MM.1S (cell line): ENCODE data around the gene MRM1.

Source experiments
- DNase-seq: peaks from one replicate; pipeline ENCODE4 v3.0.0-alpha.2; 2015
- H2AFZ ChIP-seq: fragments of 300-600 bp; sonication (generic); 2 replicates; pipeline ENCODE4 v1.6.0; 2016; ENCODE audit warnings: antibody characterized with exemption, low read length
- H3F3A ChIP-seq: fragments of 300-600 bp; sonication (generic); 2 replicates; pipeline ENCODE4 v1.6.1; 2016; ENCODE audit warnings: mild to moderate bottlenecking, antibody characterized with exemption, low read length, moderate library complexity, mixed read lengths; ENCODE audit not compliant: insufficient read depth
- H3K27ac ChIP-seq: fragments of 300-600 bp; sonication (generic); 2 replicates; pipeline ENCODE4 v1.5.1; 2016; ENCODE audit warnings: mild to moderate bottlenecking, low read length
- H3K27me3 ChIP-seq: fragments of 300-600 bp; sonication (generic); replicated peaks from 2 replicates; pipeline ENCODE4 v1.6.0; 2016; ENCODE audit warnings: low read length; ENCODE audit not compliant: insufficient read depth
- H3K36me3 ChIP-seq: fragments of 300-600 bp; sonication (generic); replicated peaks from 2 replicates; pipeline ENCODE4 v1.6.1; 2016; ENCODE audit warnings: mild to moderate bottlenecking, low read length, mixed read lengths; ENCODE audit not compliant: insufficient read depth
- H3K4me1 ChIP-seq: fragments of 300-600 bp; sonication (generic); 2 replicates; pipeline ENCODE4 v1.6.1; 2016; ENCODE audit warnings: low read length, mixed read lengths
- H3K4me2 ChIP-seq: fragments of 300-600 bp; sonication (generic); 2 replicates; pipeline ENCODE4 v1.6.0; 2016; ENCODE audit warnings: low read depth, low read length
- H3K4me3 ChIP-seq: fragments of 300-600 bp; sonication (generic); 2 replicates; pipeline ENCODE4 v1.5.1; 2016; ENCODE audit warnings: low read length, mixed read lengths
- H3K79me2 ChIP-seq: fragments of 300-600 bp; sonication (generic); 2 replicates; pipeline ENCODE4 v1.6.1; 2016; ENCODE audit warnings: mixed run types, low read length, mixed read lengths
- H3K9ac ChIP-seq: fragments of 300-600 bp; sonication (generic); 2 replicates; pipeline ENCODE4 v1.6.1; 2016; ENCODE audit warnings: low read length, mixed read lengths
- H3K9me2 ChIP-seq: fragments of 300-600 bp; sonication (generic); replicated peaks from 2 replicates; pipeline ENCODE4 v1.6.1; 2016; ENCODE audit warnings: mild to moderate bottlenecking, low read length, mixed read lengths; ENCODE audit not compliant: insufficient read depth
- H3K9me3 ChIP-seq: fragments of 300-600 bp; sonication (generic); replicated peaks from 2 replicates; pipeline ENCODE4 v1.6.1; 2016; ENCODE audit warnings: mild to moderate bottlenecking, low read length, mixed read lengths; ENCODE audit not compliant: insufficient read depth
- H4K20me1 ChIP-seq: fragments of 300-600 bp; sonication (generic); 2 replicates; pipeline ENCODE4 v1.6.1; 2016; ENCODE audit warnings: mild to moderate bottlenecking, low read length, moderate library complexity, mixed read lengths; ENCODE audit not compliant: insufficient read depth
- EZH2 ChIP-seq: fragments of 300-600 bp; sonication (generic); optimal IDR thresholded peaks from 2 replicates; pipeline ENCODE3; 2017; ENCODE audit warnings: low read depth, mild to moderate bottlenecking, antibody characterized with exemption, low read length, mixed read lengths
- EZH2phosphoT487 ChIP-seq: fragments of 300-600 bp; sonication (generic); IDR thresholded peaks from 2 replicates; pipeline ENCODE4 v1.6.1; 2018; ENCODE audit warnings: antibody characterized with exemption, low read length
- TF ChIP-seq, protein P1 (sequence below): fragments of 300-600 bp; sonication (generic); IDR thresholded peaks from 2 replicates; pipeline ENCODE4 v1.5.1; 2016; ENCODE audit warnings: antibody characterized with exemption, low read length, mixed read lengths

MRM1 gene

DNA sequence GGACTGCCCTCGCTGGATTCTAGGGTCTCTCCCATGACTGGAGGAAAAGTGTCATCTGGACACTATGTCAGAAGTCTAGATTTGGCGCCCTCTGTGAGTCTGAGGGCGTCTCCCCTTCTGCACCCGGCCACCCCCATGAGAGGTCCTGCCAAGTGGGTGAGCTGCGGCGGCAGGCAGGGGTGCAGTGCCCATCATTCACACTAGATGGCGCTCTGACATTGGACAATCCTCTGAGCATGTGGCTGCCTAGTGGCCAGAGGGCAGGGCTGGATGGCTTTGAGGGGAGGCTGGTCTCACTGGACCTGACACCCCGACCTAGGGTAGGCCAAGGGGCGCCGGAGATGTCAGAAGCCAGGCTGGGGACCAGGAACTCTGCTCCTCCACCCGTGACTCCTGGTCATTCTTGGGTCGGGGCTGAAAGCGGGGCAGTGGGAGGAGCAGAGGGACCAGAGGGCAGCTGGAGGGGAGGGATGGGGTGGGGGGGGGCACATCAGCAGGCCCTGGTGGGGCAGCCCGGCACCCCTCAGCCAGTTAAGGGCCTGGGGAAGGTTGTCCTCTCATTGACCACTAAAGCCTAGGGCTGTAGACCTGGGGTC, 28.0 kb downstream of the MRM1 start:
- Histone ChIP-seq H4K20me1 (no peaks in the 10 kb centered on the region), H3K27ac (no peak overlapping the region), H3K9ac (no peak overlapping the region), H2AFZ (no peak overlapping the region), H3K79me2 (no peaks in the 10 kb centered on the region), H3K27me3 (peaks cover 32% of the 10 kb centered on the region), H3K9me3 (no peaks in the 10 kb centered on the region), H3K4me2 (no peak overlapping the region), H3F3A (no peaks in the 10 kb centered on the region), H3K36me3 (no peaks in the 10 kb centered on the region), H3K4me3 (no peak overlapping the region), H3K4me1 (no peaks in the 10 kb centered on the region), H3K9me2 (no peaks in the 10 kb centered on the region)
- TF ChIP-seq, protein P1, sequence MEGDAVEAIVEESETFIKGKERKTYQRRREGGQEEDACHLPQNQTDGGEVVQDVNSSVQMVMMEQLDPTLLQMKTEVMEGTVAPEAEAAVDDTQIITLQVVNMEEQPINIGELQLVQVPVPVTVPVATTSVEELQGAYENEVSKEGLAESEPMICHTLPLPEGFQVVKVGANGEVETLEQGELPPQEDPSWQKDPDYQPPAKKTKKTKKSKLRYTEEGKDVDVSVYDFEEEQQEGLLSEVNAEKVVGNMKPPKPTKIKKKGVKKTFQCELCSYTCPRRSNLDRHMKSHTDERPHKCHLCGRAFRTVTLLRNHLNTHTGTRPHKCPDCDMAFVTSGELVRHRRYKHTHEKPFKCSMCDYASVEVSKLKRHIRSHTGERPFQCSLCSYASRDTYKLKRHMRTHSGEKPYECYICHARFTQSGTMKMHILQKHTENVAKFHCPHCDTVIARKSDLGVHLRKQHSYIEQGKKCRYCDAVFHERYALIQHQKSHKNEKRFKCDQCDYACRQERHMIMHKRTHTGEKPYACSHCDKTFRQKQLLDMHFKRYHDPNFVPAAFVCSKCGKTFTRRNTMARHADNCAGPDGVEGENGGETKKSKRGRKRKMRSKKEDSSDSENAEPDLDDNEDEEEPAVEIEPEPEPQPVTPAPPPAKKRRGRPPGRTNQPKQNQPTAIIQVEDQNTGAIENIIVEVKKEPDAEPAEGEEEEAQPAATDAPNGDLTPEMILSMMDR = peak; percentile 98
- no peak for TF ChIP-seq EZH2phosphoT487
- peak; percentile 59 for DNase-seq

DNA sequence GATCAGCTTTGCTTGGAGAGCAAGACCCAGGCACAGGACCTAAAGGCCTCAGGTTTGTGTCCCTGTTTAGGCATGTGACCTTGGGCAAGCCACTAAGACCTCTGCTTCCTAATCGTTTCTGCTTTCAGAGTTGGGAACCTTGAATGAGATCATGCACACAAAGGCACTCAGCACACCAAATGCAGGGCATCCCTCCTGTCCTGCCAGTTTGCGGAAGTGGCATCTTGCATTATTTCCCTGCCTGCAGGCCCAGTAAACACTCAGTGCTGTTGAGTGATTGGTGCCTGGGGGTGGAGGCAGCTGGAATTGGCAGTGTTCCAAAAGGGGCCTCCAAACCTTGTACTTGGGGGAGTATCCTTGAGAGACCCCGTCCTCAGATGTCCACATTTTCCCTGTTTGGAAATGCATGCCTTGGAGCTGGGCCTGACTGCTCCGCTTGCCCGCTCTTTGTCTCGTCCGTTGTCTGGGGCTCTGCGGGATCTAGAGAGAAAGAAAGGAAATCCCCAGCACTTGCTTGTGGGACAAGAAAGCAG, 28.7 kb downstream of the MRM1 start:
- no peaks in the 10 kb centered on the region for H3F3A ChIP-seq
- H3K9ac ChIP-seq = no peak overlapping the region
- no peak for TF ChIP-seq EZH2phosphoT487
- no peaks in the 10 kb centered on the region for H3K36me3 ChIP-seq
- DNase-seq = no peak
- no peaks in the 10 kb centered on the region for H3K4me1 ChIP-seq
- H3K27me3 ChIP-seq = peaks cover 39% of the 10 kb centered on the region
- H3K79me2 ChIP-seq = no peaks in the 10 kb centered on the region
- no peaks in the 10 kb centered on the region for H4K20me1 ChIP-seq
- no peaks in the 10 kb centered on the region for H3K9me2 ChIP-seq
- H3K4me2 ChIP-seq = no peak overlapping the region
- no peak overlapping the region for H3K4me3 ChIP-seq
- no peaks in the 10 kb centered on the region for H3K9me3 ChIP-seq
- no peak overlapping the region for H2AFZ ChIP-seq
- H3K27ac ChIP-seq = no peak overlapping the region

DNA sequence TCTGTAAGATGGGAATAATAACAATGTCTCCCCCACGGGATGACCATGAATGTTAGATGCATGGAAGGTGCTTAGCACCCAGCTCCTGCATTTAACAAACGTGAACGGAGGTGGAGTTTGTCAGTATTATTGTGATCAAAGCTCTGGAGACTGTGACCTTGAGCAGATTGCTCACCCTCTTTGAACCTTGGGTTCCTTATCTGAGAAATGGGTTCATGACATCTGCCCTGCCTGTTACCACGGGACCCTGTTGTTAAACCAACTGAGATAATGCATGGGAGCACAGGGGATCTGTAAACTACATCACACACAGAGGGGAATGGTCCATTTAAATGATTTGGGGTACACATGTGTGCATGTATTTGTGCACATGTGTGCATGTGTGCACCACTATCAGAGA, 29.6 kb downstream of the MRM1 start:
- Histone ChIP-seq H3K4me1 (no peaks in the 10 kb centered on the region), H3K27ac (no peak overlapping the region), H3K4me3 (no peak overlapping the region), H3K9me3 (no peaks in the 10 kb centered on the region), H3K4me2 (no peak overlapping the region), H3K36me3 (no peaks in the 10 kb centered on the region), H3K9me2 (no peaks in the 10 kb centered on the region), H3F3A (no peaks in the 10 kb centered on the region), H4K20me1 (no peaks in the 10 kb centered on the region), H3K27me3 (peaks cover 45% of the 10 kb centered on the region), H2AFZ (no peak overlapping the region), H3K9ac (no peak overlapping the region), H3K79me2 (no peaks in the 10 kb centered on the region)
- DNase-seq = no peak
- TF ChIP-seq EZH2 = no peak
- no peak for TF ChIP-seq EZH2phosphoT487
- TF ChIP-seq, protein P1 = no peak
